ENCODE measurements around the gene POGLUT2. TPM values are rescaled to one million over a fixed set of nuclear protein-coding genes. Genes with fewer than 3 reads are reported as not detected.

POGLUT2 gene
- total and polyA plus RNA-seq, 10 of the 15 experiments (the other 5 are each of a cell fraction or from before 2014, with no cell fraction given): 2.9 to 11.3 (median 7.6) TPM

GRCh38 chr13:102773441-102774213 is 25.1 kb downstream of the POGLUT2 start, which contains the start of gene TEX30 (continued):
- TF ChIP-seq EP300 (IDR thresholded peaks at IDR 0.05; ENCODE audit: borderline replicate concordance in 1 of 2, control insufficient read depth in 1 of 2, low read depth in 2 of 2, low read length in 2 of 2): no peak
- no peak for TF ChIP-seq CEBPZ (IDR thresholded peaks at IDR 0.05; ENCODE audit: low read depth, low read length)
- TF ChIP-seq USF2 (IDR thresholded peaks at IDR 0.05; ENCODE audit: borderline replicate concordance, low read depth, low read length): no peak
- TF ChIP-seq MEF2A (IDR thresholded peaks at IDR 0.05; ENCODE audit: insufficient read depth, low read depth, low read length): 0 out of 2 replicates have a peak, but pooled peaks have one; percentile 5
- TF ChIP-seq CHD2 (IDR thresholded peaks at IDR 0.05; ENCODE audit: borderline replicate concordance, low read depth, low read length): no peak
- no peak for TF ChIP-seq FOXK2 (IDR thresholded peaks at IDR 0.05)
- 0 out of 2 replicates have a peak, but pooled peaks have one; percentile 34 for TF ChIP-seq TBL1XR1 (IDR thresholded peaks at IDR 0.05; ENCODE audit: low read depth, low read length)
- no peak for TF ChIP-seq NR2C2 (IDR thresholded peaks at IDR 0.05; ENCODE audit: borderline replicate concordance, control insufficient read depth, insufficient read length, low read depth)
- no peak for TF ChIP-seq NR2F1 (conservative IDR thresholded peaks at IDR 0.05)
- 0 out of 4 replicates have a peak, but pooled peaks of 1 of the 2 experiments have one; percentile 32 for TF ChIP-seq SRF (IDR thresholded peaks at IDR 0.05; ENCODE audit: low read depth in 2 of 2, low read length in 2 of 2)
- no peak for TF ChIP-seq ELK1 (IDR thresholded peaks at IDR 0.05; ENCODE audit: low read depth, low read length)
- TF ChIP-seq GABPA (IDR thresholded peaks at IDR 0.05; ENCODE audit: low read depth): no peak
- TF ChIP-seq NFYA (IDR thresholded peaks at IDR 0.05; ENCODE audit: borderline replicate concordance, low read depth, low read length): no peak
- no peak for TF ChIP-seq HSF1 (IDR thresholded peaks at IDR 0.05; ENCODE audit: low read depth, low read length)
- TF ChIP-seq NBN (IDR thresholded peaks at IDR 0.05): 0 out of 2 replicates have a peak, but pooled peaks have one; percentile 39
- TF ChIP-seq, protein P1, sequence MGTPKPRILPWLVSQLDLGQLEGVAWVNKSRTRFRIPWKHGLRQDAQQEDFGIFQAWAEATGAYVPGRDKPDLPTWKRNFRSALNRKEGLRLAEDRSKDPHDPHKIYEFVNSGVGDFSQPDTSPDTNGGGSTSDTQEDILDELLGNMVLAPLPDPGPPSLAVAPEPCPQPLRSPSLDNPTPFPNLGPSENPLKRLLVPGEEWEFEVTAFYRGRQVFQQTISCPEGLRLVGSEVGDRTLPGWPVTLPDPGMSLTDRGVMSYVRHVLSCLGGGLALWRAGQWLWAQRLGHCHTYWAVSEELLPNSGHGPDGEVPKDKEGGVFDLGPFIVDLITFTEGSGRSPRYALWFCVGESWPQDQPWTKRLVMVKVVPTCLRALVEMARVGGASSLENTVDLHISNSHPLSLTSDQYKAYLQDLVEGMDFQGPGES (IDR thresholded peaks at IDR 0.05): no peak
- peak; percentile 25 for TF ChIP-seq HDAC6 (IDR thresholded peaks at IDR 0.05; ENCODE audit: unreplicated experiment)
- TF ChIP-seq ZSCAN29 (IDR thresholded peaks at IDR 0.05): no peak
- TF ChIP-seq RB1 (IDR thresholded peaks at IDR 0.05; ENCODE audit: borderline replicate concordance): peak; percentile 70; the same call in 1 of the 2 replicates
- TF ChIP-seq TARDBP (IDR thresholded peaks at IDR 0.05; ENCODE audit: borderline replicate concordance): no peak; the same call in 1 of the 2 replicates
- TF ChIP-seq BHLHE40 (IDR thresholded peaks at IDR 0.05; ENCODE audit: borderline replicate concordance in 1 of 2, low read depth in 2 of 2, low read length in 1 of 2): peak in 1 of 2 experiments; percentile 74; a peak in 2 of 4 replicates
- TF ChIP-seq HDAC2 (IDR thresholded peaks at IDR 0.05): no peak
